Transverse colon (tissue), 4 donors: Measurements from ENCODE around the gene DPP7. TPM values are rescaled to one million over a fixed set of nuclear protein-coding genes. Genes with fewer than 3 reads are reported as not detected.

Experiments used
- DNase-seq: peaks from one replicate; pipeline ENCODE4 v3.0.0-alpha.2; 2019
- H3K27ac ChIP-seq, 4 donors: fragments of 200-600 bp; sonication (generic); 2 replicates each; pipeline ENCODE4 v1.5.1; 2016 to 2018; ENCODE audit warnings: inconsistent platforms in 4 of 4
- H3K27me3 ChIP-seq: fragments of 200-600 bp; sonication (generic); 2 replicates; pipeline ENCODE4 v1.5.1; 2017; ENCODE audit warnings: inconsistent platforms
- H3K36me3 ChIP-seq, 4 donors: fragments of 200-600 bp; sonication (generic); 2 replicates each; pipeline ENCODE4 v1.5.1; 2017 to 2019; ENCODE audit warnings: inconsistent platforms in 4 of 4
- H3K4me1 ChIP-seq, 4 donors: fragments of 200-600 bp; sonication (generic); 2 replicates each; pipeline ENCODE4 v1.5.1; 2017 to 2020; ENCODE audit warnings: inconsistent platforms in 4 of 4
- H3K4me3 ChIP-seq, 4 donors: fragments of 200-600 bp; sonication (generic); 1 replicate in 1 of 4; 2 replicates in 3 of 4; pipeline versions ENCODE4 v1.5.1 to v1.6.1; 2017 to 2019; ENCODE audit warnings: inconsistent platforms in 4 of 4
- H3K9me3 ChIP-seq, 2 donors: fragments of 200-600 bp; sonication (generic); 2 replicates each; pipeline ENCODE4 v1.5.1; 2017 to 2019; ENCODE audit warnings: inconsistent platforms in 2 of 2
- EP300 ChIP-seq: sonication (generic); formaldehyde crosslinking; IDR thresholded peaks from one replicate; pipeline ENCODE4 v1.6.1; 2017; ENCODE audit warnings: antibody characterized with exemption, low read depth
- POLR2A ChIP-seq: fragments of 450-650 bp; IDR thresholded peaks from one replicate; pipeline ENCODE4 v1.6.1; 2016; ENCODE audit warnings: antibody characterized with exemption, mild to moderate bottlenecking, moderate library complexity
- POLR2AphosphoS5 ChIP-seq, 3 donors: sonication (generic); formaldehyde crosslinking; IDR thresholded peaks; one replicate each; pipeline ENCODE4 v1.6.1; 2016; ENCODE audit warnings: antibody characterized with exemption in 3 of 3
- WGBS, 2 donors: methylation state at CpG; one replicate each; pipeline ENCODE4 v1.1.5; 2018; ENCODE audit warnings: low coverage in 1 of 2; 5-methylcytosine and 5-hydroxymethylcytosine counted together
- in situ Hi-C, 4 donors: fragments of 200-750 bp; cut with MboI; loops; one replicate each; pipeline versions ENCODE4 v1.15.0 to v1.15.1; 2017; ENCODE audit warnings: low sequenced_read_pairs in 3 of 4, low pct_ligation_motif_present in 1 of 4, low pct_unique_long_range_greater_than_20kb in 1 of 4
- intact Hi-C: fragments of 100-400 bp; cut with DNase I; formaldehyde crosslinking; loops from one replicate; pipeline ENCODE4 v1.15.1; 2023; ENCODE audit warnings: low total_unique reads
- total RNA-seq, 4 donors: library from RNA; depleted of rRNA; stranded (reverse); fragments of >200 nt; gene quantifications; one replicate each; pipeline ENCODE4 v1.1.0, GENCODE V29; 2016
- TF ChIP-seq, protein P1 (sequence below), 5 experiments: fragments of 200-600 bp in 3 of 5; fragments of 450-650 bp in 2 of 5; sonication (generic) in 3 of 5; IDR thresholded peaks; 1 replicate in 2 of 5; 2 replicates in 3 of 5; pipeline ENCODE4 v1.5.1; 2016 to 2017; ENCODE audit warnings: antibody characterized with exemption in 5 of 5, inconsistent platforms in 3 of 5, mild to moderate bottlenecking in 2 of 5, moderate library complexity in 1 of 5

The DPP7 gene
- total RNA-seq, 4 donors from 2014 or later: 54.2 to 141 (median 103) TPM

DNA sequence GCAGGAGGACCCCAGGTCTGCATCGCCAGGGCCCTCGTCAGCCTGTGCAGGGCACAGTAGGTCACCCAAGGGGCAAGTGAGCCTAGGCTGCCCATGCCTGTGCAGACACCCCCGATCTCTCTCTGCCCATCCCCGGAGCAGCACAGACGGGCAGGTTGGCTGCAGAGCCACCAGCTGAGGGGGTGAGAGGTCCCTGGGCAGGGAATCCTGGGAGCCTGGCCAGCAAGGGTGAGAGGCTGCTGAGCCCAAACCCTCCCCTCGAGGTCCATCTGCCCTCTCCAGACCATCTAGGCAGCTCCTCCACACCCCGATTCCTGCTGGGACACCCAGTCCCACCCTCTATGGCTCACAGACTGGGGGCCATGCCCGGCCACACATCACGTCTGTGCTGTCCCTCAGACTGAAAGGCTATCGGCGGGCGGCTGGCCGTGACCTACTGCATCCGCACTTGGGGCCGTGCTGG is 2.8 kb upstream of the DPP7 start:
- in situ Hi-C loops (loop anchor here in 1 of 4 donors (25.0 kb wide), 1 partner anchor 95 kb away; the partner anchor contains the start of genes NDOR1, RNF208, TMEM203 and TPRN), intact Hi-C loops (no loop called here)
- Histone ChIP-seq H3K4me3 (no peak overlapping the region), H3K9me3 (no peaks in the 10 kb centered on the region), H3K27ac (no peak overlapping the region), H3K4me1 (peaks cover 0 to 18% (median 11%) of the 10 kb centered on the region in 4 donors), H3K36me3 (no peaks in the 10 kb centered on the region), H3K27me3 (peaks cover 26% of the 10 kb centered on the region)
- no peak for TF ChIP-seq POLR2AphosphoS5 (IDR thresholded peaks at IDR 0.05)
- TF ChIP-seq POLR2A: no peak
- TF ChIP-seq, protein P1, sequence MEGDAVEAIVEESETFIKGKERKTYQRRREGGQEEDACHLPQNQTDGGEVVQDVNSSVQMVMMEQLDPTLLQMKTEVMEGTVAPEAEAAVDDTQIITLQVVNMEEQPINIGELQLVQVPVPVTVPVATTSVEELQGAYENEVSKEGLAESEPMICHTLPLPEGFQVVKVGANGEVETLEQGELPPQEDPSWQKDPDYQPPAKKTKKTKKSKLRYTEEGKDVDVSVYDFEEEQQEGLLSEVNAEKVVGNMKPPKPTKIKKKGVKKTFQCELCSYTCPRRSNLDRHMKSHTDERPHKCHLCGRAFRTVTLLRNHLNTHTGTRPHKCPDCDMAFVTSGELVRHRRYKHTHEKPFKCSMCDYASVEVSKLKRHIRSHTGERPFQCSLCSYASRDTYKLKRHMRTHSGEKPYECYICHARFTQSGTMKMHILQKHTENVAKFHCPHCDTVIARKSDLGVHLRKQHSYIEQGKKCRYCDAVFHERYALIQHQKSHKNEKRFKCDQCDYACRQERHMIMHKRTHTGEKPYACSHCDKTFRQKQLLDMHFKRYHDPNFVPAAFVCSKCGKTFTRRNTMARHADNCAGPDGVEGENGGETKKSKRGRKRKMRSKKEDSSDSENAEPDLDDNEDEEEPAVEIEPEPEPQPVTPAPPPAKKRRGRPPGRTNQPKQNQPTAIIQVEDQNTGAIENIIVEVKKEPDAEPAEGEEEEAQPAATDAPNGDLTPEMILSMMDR (IDR thresholded peaks at IDR 0.05): no peak
- no peak for DNase-seq
- 81% methylated on average over 15 of the region's 15 CpGs; no CpG with 5 or more reads in 1 of the 2 donors for WGBS, 2 donors

DNA sequence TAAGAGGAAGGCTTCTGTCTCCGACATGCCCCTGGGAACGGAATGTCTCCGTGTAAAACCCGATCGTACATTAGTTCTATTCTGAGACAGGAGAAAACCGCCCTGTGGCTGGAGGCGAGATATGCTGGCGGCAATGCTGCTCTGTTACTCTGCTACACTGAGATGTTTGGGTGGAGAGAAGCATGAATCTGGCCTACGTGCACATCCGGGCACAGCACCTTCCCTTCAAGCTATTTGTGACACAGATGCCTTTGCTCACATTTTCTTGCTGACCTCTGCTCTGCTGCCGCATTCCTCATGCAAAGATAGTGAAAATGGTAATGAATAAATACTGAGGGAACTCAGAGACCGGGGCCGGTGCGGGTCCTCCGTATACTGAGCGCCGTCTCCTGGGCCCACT is 2.2 kb upstream of the DPP7 start:
- in situ Hi-C loops (loop anchor here in 1 of 4 donors (25.0 kb wide), 1 partner anchor 96 kb away; the partner anchor contains the start of genes NDOR1, RNF208, TMEM203 and TPRN), intact Hi-C loops (no loop called here)
- H3K27ac ChIP-seq: no peak overlapping the region
- no peaks in the 10 kb centered on the region for H3K36me3 ChIP-seq
- DNase-seq: no peak
- peaks cover 26% of the 10 kb centered on the region for H3K27me3 ChIP-seq
- H3K4me3 ChIP-seq: no peak overlapping the region
- H3K4me1 ChIP-seq: peaks cover 0 to 18% (median 11%) of the 10 kb centered on the region in 4 donors
- H3K9me3 ChIP-seq: no peaks in the 10 kb centered on the region
- 78 to 88% methylated on average over 15 to 17 of the region's 17 CpGs for WGBS, 2 donors
- TF ChIP-seq POLR2A: no peak

DNA sequence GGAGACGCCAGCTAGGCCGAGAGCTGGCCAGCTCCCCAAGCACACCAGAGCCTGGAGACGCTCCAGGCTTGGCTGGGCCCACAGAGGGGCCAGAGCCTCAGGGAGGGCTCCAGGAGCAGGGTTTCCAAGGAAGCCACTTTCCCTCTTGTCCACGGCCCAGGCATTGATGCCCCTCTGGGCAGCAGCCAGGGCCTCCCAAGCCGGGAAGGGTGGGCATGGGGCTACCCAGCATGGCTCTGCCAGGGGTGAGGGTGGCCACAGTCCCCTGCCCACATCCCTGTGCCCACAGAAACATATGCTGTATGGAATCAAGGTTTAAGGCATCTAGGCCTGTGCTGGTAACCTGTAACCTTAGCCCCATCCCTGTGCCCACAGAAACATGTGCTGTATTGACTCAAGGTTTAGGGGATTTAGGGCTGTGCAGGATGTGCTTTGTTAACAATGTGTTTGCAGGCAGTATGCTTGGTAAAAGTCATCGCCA is 1.5 kb upstream of the DPP7 start:
- no peak for TF ChIP-seq POLR2AphosphoS5 (IDR thresholded peaks at IDR 0.05)
- no peak for TF ChIP-seq POLR2A
- no peak for TF ChIP-seq EP300
- TF ChIP-seq, protein P1 (IDR thresholded peaks at IDR 0.05): no peak
- in situ Hi-C loops (loop anchor here in 1 of 4 donors (25.0 kb wide), 1 partner anchor 96 kb away; the partner anchor contains the start of genes NDOR1, RNF208, TMEM203 and TPRN), intact Hi-C loops (no loop called here)
- Histone ChIP-seq H3K4me3 (no peak overlapping the region), H3K27ac (no peak overlapping the region), H3K27me3 (peaks cover 26% of the 10 kb centered on the region), H3K36me3 (no peaks in the 10 kb centered on the region), H3K9me3 (no peaks in the 10 kb centered on the region), H3K4me1 (peaks cover 0 to 18% (median 11%) of the 10 kb centered on the region in 4 donors)
- DNase-seq: no peak
- WGBS, 2 donors: 67% methylated on average over 6 of the region's 6 CpGs; no CpG with 5 or more reads in 1 of the 2 donors

DNA sequence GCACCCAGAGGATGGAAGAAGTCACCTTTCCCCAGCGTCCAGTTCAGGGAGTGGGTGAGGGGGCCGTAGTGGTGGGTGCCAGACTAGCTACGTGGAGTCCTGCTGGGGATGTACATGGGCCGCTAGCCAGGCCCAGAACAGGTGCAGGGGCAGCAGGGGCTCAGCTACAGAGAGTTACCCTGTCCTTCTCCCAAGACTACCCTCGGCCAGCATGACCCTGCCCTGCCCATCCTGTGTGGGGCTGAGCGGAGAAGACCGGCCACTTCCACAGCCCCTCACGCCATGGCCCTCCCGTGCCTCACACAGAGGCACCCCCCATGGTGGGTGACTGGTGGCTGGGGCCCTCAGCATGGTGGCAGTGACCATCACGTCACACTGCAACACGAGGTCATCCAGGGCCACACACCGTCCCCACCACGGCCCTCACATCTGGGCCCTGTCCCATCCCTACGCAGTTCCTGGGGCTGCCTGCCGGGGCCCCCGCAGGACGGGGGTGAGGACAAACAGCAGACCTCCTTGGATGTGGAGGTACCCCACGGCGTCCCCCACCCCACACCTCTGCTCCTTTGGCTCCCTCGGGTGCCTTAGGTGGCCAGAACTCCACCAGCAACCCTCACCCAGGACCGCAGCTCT is 977 bp upstream of the DPP7 start:
- peaks cover 26% of the 10 kb centered on the region for H3K27me3 ChIP-seq
- TF ChIP-seq, protein P1 (IDR thresholded peaks at IDR 0.05): no peak
- TF ChIP-seq POLR2AphosphoS5 (IDR thresholded peaks at IDR 0.05): no peak
- TF ChIP-seq POLR2A: no peak
- 78% methylated on average over 19 of the region's 21 CpGs; no CpG with 5 or more reads in 1 of the 2 donors for WGBS, 2 donors
- intact Hi-C loops (no loop called here), in situ Hi-C loops (loop anchor here in 1 of 4 donors (25.0 kb wide), 1 partner anchor 97 kb away; the partner anchor contains the start of genes NDOR1, RNF208, TMEM203 and TPRN)
- H3K36me3 ChIP-seq: no peaks in the 10 kb centered on the region
- DNase-seq: no peak
- H3K9me3 ChIP-seq: no peaks in the 10 kb centered on the region
- peaks cover 0 to 18% (median 11%) of the 10 kb centered on the region in 4 donors for H3K4me1 ChIP-seq
- no peak overlapping the region for H3K4me3 ChIP-seq
- no peak overlapping the region for H3K27ac ChIP-seq
